Upper lobe of right lung (tissue), 1 donor: ENCODE results near the gene ITPR3. TPM values are rescaled to one million over a fixed set of nuclear protein-coding genes. Genes with fewer than 3 reads are reported as not detected.

Experiments used
- ATAC-seq: fragments of 200-7000 bp; cut with Tn5 transposase; one replicate; pipeline ENCODE4 v1.9.1; 2020; ENCODE audit warnings: mild to moderate bottlenecking, moderate library complexity
- DNase-seq: peaks from one replicate; pipeline ENCODE4 v3.0.0-alpha.2; 2020
- H3K27ac ChIP-seq: fragments of 200-600 bp; one replicate; pipeline ENCODE4 v1.8.0; 2022
- H3K27me3 ChIP-seq: fragments of 200-600 bp; one replicate; pipeline ENCODE4 v1.8.0; 2022; ENCODE audit warnings: mild to moderate bottlenecking
- H3K36me3 ChIP-seq: fragments of 200-600 bp; one replicate; pipeline ENCODE4 v1.8.0; 2022
- H3K4me1 ChIP-seq: fragments of 200-600 bp; one replicate; pipeline ENCODE4 v1.8.0; 2022
- H3K4me3 ChIP-seq: fragments of 200-600 bp; one replicate; pipeline ENCODE4 v1.8.0; 2022; ENCODE audit warnings: mild to moderate bottlenecking
- H3K9me3 ChIP-seq: fragments of 200-600 bp; one replicate; pipeline ENCODE4 v1.8.0; 2022
- intact Hi-C: fragments of 100-400 bp; cut with DNase I; formaldehyde crosslinking; loops from one replicate; pipeline ENCODE4 v1.11.0; 2022
- total RNA-seq: library from RNA; stranded (reverse); fragmentation: NEBNext Ultra II Directional; extraction: Animal tissue kit (Norgen Biotek cat#: 25700); gene quantifications from one replicate; pipeline ENCODE4 v1.2.1, GENCODE V29; 2021
- TF ChIP-seq, protein P1 (sequence below): fragments of 200-600 bp; IDR thresholded peaks from one replicate; pipeline ENCODE4 v1.8.0; 2022; ENCODE audit warnings: antibody characterized with exemption
- donor health status: DM: no; HTN: yes; CAD: no; lungs with severe emphysema.

ITPR3 gene
- total RNA-seq, 1 donor from 2014 or later, result 111 TPM

DNA sequence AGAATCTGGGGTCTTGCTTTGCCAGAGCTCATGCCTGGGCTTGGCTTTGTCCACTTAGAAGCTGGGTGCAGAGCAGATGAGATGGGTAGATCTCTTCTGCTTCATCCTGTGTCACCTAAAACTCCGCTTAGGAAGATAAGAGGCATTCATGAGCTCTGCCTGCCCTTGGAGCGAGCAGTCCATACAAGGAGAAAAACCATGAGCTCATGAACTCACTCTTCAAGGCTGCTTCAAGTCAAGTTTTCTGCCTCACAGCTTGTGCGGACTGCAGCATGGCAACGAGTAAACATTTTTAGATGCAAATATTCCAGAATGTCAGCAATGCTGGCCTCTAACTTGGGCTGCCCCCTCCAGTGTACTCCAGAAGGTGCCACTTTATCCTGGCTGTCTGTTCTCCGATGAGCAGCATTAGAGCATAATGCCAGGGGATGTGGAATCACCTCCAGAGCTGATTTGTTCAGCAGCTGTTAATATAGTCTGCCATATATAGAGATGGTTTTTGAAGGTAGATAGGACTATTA is 101.0 kb downstream of the ITPR3 start:
- ATAC-seq (no peak), DNase-seq (peak; percentile 39)
- Histone ChIP-seq H3K9me3 (no peaks in the 10 kb centered on the region), H3K4me1 (peaks cover 20% of the 10 kb centered on the region), H3K4me3 (no peak overlapping the region), H3K36me3 (no peaks in the 10 kb centered on the region), H3K27me3 (no peaks in the 10 kb centered on the region), H3K27ac (no peak overlapping the region)
- TF ChIP-seq, protein P1, sequence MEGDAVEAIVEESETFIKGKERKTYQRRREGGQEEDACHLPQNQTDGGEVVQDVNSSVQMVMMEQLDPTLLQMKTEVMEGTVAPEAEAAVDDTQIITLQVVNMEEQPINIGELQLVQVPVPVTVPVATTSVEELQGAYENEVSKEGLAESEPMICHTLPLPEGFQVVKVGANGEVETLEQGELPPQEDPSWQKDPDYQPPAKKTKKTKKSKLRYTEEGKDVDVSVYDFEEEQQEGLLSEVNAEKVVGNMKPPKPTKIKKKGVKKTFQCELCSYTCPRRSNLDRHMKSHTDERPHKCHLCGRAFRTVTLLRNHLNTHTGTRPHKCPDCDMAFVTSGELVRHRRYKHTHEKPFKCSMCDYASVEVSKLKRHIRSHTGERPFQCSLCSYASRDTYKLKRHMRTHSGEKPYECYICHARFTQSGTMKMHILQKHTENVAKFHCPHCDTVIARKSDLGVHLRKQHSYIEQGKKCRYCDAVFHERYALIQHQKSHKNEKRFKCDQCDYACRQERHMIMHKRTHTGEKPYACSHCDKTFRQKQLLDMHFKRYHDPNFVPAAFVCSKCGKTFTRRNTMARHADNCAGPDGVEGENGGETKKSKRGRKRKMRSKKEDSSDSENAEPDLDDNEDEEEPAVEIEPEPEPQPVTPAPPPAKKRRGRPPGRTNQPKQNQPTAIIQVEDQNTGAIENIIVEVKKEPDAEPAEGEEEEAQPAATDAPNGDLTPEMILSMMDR, result no peak
- intact Hi-C loops, result no loop called here

DNA sequence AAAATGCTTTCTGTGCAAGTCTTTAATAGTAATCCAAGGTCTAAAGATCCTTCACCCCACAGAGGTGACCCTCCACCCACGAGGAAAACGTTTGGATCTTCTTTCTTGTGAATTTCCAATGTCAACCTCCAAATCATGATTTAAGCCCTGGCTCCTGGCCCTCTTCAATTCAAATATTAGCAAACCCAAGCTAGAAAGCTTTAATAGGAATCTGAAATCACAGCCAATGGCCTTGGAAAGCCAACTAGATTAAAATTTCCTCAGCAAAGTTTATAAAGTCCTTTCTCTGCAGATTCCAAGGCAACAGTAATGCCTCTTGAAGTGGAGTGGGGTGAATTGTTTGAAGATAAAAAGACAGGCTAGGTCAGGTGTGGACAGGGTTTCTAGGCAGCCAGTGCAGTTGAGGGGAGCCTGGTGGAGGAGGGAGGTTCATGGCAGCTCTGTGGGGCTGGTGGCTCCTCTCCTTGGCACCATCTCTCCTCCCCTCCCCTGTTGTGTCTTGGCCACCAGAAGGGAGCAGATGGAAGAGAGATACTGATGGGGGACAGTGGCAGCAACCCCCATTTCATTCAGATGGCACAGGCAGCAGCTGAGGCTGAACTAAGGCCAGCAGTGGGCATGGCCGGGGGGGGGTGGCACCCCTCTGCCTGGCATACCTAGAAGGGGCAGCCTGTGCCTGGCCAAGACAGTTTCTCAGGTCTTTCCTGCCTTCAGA is 102.4 kb downstream of the ITPR3 start:
- intact Hi-C loops, result no loop called here
- Histone ChIP-seq H3K9me3 (no peaks in the 10 kb centered on the region), H3K4me1 (peaks cover 9% of the 10 kb centered on the region), H3K27ac (no peak overlapping the region), H3K4me3 (no peak overlapping the region), H3K36me3 (no peaks in the 10 kb centered on the region), H3K27me3 (no peaks in the 10 kb centered on the region)
- TF ChIP-seq, protein P1, result no peak
- DNase-seq (peak; percentile 43), ATAC-seq (peak; percentile 23)

DNA sequence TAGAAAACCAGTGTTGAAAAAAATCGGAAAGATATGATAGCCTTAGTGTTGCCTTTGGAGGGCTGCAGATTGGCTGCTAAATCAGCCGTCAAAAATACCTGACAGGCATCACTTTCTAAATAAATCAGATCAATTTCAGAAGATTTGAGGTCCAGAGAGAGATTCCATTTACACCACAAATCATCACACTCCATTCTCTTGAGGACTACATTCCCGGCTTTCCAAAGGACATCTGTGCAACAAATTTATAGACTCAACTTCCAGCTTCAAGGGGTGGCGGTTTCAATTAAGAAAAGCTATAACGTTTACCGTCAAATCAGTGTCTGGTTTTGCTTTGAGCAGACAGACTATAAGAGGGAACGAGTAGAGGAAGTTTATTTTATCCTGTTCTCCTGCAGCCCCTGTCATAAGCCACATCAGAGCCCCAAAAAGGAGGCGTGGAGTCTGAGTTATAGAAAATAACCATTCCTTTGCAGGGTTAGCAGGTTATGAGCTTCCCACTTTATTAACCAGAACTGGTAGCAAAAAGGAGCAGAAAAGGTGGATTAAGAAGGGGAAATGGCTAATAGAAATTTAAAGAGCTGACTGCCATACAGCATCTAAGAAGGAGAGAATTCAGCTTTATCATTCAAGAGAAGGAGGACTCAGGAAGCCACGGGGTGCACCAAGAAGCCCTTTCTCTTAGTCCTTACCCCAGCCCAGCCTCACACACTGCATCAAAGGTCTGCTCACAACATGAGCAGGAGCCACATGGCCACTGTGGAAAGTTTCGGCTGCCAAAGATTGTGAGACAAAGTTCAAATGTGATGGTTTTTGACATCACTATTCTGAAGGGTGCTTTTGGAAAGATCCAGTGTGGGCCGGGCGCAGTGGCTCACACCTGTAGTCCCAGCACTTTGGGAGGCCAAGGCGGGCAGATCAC is 103.2 kb downstream of the ITPR3 start:
- Histone ChIP-seq H3K9me3 (no peaks in the 10 kb centered on the region), H3K27ac (no peak overlapping the region), H3K4me1 (peaks cover under 1% of the 10 kb centered on the region), H3K27me3 (no peaks in the 10 kb centered on the region), H3K36me3 (no peaks in the 10 kb centered on the region), H3K4me3 (no peak overlapping the region)
- ATAC-seq (no peak), DNase-seq (peak; percentile 12)
- TF ChIP-seq, protein P1, result no peak
- intact Hi-C loops, result no loop called here

DNA sequence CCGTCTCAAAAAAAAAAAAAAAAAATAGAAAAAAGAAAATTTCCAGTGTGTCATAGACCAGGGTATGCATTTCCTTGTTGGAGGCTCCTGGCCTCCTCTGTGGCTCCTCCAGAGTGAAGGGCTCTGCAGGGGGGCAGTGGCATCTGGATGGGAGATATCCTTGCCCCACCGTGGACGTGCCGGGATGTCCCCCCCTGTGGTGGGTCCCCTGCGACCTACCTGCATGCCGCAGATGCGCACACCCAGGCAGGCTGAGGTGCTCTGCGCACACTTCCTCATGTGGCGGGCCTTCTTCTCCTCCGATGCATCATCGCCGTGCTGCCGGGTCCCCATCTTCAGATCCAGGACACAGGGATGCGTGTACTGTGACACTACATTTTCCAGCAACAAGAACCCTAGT is 104.1 kb downstream of the ITPR3 start:
- Histone ChIP-seq H3K27ac (no peak overlapping the region), H3K36me3 (no peaks in the 10 kb centered on the region), H3K27me3 (no peaks in the 10 kb centered on the region), H3K4me3 (no peak overlapping the region), H3K4me1 (no peaks in the 10 kb centered on the region), H3K9me3 (no peaks in the 10 kb centered on the region)
- no peak for ATAC-seq
- intact Hi-C loops, result no loop called here
- TF ChIP-seq, protein P1, result no peak
- DNase-seq, result no peak

DNA sequence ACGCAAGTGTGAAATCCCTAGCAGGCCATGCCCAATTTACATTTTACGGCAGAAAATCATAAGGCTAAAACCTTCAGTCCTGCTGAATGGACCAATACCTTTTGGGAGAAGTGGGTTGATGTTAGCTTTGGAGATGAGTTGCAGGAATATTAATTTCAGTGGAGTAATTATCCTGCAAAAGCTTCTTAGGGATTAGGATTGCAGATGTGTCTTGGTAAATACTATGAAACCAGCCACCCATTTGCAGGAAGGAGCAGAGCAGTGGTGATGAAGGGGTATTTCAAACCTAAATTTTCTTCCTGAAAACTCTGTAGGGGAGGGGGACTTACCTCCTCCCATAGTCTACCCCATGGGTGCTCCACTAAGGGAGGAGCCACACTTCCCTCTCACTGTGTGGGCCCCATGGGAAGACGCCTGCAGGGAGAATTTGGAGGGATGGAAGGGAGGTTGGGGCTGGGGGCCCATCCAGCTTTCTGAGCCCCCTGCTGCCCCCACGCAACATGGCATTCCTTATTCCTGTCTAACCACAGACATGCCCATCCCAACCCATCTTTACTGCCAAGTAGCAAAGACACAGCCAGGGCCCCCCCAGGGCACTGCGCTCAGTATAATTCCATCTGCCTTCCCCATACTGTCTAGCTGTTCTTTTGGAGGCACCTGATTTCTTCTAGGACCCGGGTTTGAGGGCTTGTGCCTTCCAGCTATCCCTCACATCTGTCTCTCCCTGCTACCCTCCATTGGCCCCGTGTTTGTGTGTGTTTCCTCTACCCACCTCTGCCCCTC is 105.0 kb downstream of the ITPR3 start:
- Histone ChIP-seq H3K4me1 (no peaks in the 10 kb centered on the region), H3K27ac (no peak overlapping the region), H3K4me3 (no peak overlapping the region), H3K9me3 (no peaks in the 10 kb centered on the region), H3K27me3 (no peaks in the 10 kb centered on the region), H3K36me3 (no peaks in the 10 kb centered on the region)
- ATAC-seq, result no peak
- TF ChIP-seq, protein P1, result no peak
- DNase-seq, result no peak
- intact Hi-C loops, result no loop called here
